Loucy (cell line): ENCODE data around the gene NDUFS1.
"Not testable (repeated sequence)": the region's sequence is repeated elsewhere in the genome, so short reads cannot be mapped to it uniquely, and the experiment has no call there.

ENCODE experiments used
- H2AFZ ChIP-seq: fragments of 200-600 bp; sonication (generic); 2 replicates; pipeline ENCODE4 v1.6.0; 2016; ENCODE audit warnings: antibody characterized with exemption, mild to moderate bottlenecking, low read length, moderate library complexity
- H3F3A ChIP-seq: fragments of 200-600 bp; 2 replicates; pipeline ENCODE4 v1.6.0; 2016; ENCODE audit warnings: antibody characterized with exemption, low read depth, mild to moderate bottlenecking
- H3K27me3 ChIP-seq: fragments of 200-600 bp; sonication (generic); 2 replicates; pipeline ENCODE4 v1.6.1; 2014; ENCODE audit warnings: low read length, mild to moderate bottlenecking; ENCODE audit not compliant: insufficient read depth, poor library complexity, severe bottlenecking
- H3K36me3 ChIP-seq: fragments of 200-600 bp; sonication (generic); 2 replicates; pipeline ENCODE4 v1.6.1; 2016; ENCODE audit warnings: low read length; ENCODE audit not compliant: insufficient read depth
- H3K4me1 ChIP-seq: fragments of 200-600 bp; sonication (generic); 2 replicates; pipeline ENCODE4 v1.5.1; 2014; ENCODE audit warnings: low read length, mild to moderate bottlenecking; ENCODE audit not compliant: insufficient read depth, poor library complexity, severe bottlenecking
- H3K4me2 ChIP-seq: fragments of 200-600 bp; sonication (generic); 2 replicates; pipeline ENCODE4 v1.6.0; 2014; ENCODE audit warnings: antibody characterized with exemption, low read length, low read depth, mild to moderate bottlenecking; ENCODE audit not compliant: poor library complexity, severe bottlenecking
- H3K4me3 ChIP-seq: fragments of 200-600 bp; sonication (generic); 2 replicates; pipeline ENCODE4 v1.5.1; 2014; ENCODE audit warnings: low read length, mild to moderate bottlenecking, mixed read lengths; ENCODE audit not compliant: poor library complexity, severe bottlenecking
- H3K79me2 ChIP-seq: fragments of 200-600 bp; sonication (generic); 2 replicates; pipeline ENCODE4 v1.6.1; 2014; ENCODE audit warnings: low read length; ENCODE audit not compliant: insufficient read depth
- H3K9ac ChIP-seq: fragments of 200-600 bp; sonication (generic); 2 replicates; pipeline ENCODE4 v1.6.0; 2014; ENCODE audit warnings: mild to moderate bottlenecking, low read depth, low read length, moderate library complexity; ENCODE audit not compliant: poor library complexity, severe bottlenecking
- H3K9me2 ChIP-seq: fragments of 200-600 bp; sonication (generic); replicated peaks from 2 replicates; pipeline ENCODE4 v1.6.1; 2016; ENCODE audit warnings: low read depth, low read length, mixed read lengths
- H3K9me3 ChIP-seq: fragments of 200-600 bp; sonication (generic); 2 replicates; pipeline ENCODE4 v1.6.1; 2014; ENCODE audit warnings: mild to moderate bottlenecking, antibody characterized with exemption, low read length, low read depth; ENCODE audit not compliant: insufficient read depth
- H4K20me1 ChIP-seq: fragments of 200-600 bp; sonication (generic); 2 replicates; pipeline ENCODE4 v1.6.0; 2014; ENCODE audit warnings: antibody characterized with exemption, low read length, mild to moderate bottlenecking; ENCODE audit not compliant: insufficient read depth, poor library complexity, severe bottlenecking
- CTCF ChIP-seq: fragments of 200-600 bp; sonication (generic); conservative IDR thresholded peaks from 2 replicates; pipeline ENCODE4 v1.5.1; 2014; ENCODE audit warnings: mild to moderate bottlenecking, antibody characterized with exemption, low read length
- EZH2phosphoT487 ChIP-seq: fragments of 200-600 bp; IDR thresholded peaks from 2 replicates; pipeline ENCODE4 v1.6.1; 2018; ENCODE audit warnings: antibody characterized with exemption, mild to moderate bottlenecking, moderate library complexity, borderline replicate concordance

Gene NDUFS1

GRCh38 chr2:206105038-206105437 lies 54.2 kb downstream of the NDUFS1 start:
- peaks cover 6% of the 10 kb centered on the region for H3K4me1 ChIP-seq
- TF ChIP-seq CTCF = no peak
- TF ChIP-seq EZH2phosphoT487 = no peak
- no peaks in the 10 kb centered on the region for H3K36me3 ChIP-seq

GRCh38 chr2:206098872-206099271 lies 60.4 kb downstream of the NDUFS1 start:
- not testable (repeated sequence) for H3K27me3 ChIP-seq, H3K36me3 ChIP-seq, H2AFZ ChIP-seq, H3K9ac ChIP-seq, H3K4me3 ChIP-seq, H3K79me2 ChIP-seq, H3K9me2 ChIP-seq, H3K9me3 ChIP-seq, H4K20me1 ChIP-seq, H3K4me2 ChIP-seq
- Histone ChIP-seq H3F3A (peaks cover 13% of the 10 kb centered on the region), H3K4me1 (peaks cover 46% of the 10 kb centered on the region)

More at GRCh38 chr2:206105038-206105437, 54.2 kb downstream of the NDUFS1 start:
- no peak overlapping the region for H3K4me2 ChIP-seq
- H3F3A ChIP-seq = no peaks in the 10 kb centered on the region
- no peak overlapping the region for H3K4me3 ChIP-seq
- no peaks in the 10 kb centered on the region for H3K27me3 ChIP-seq
- H3K79me2 ChIP-seq = no peaks in the 10 kb centered on the region
- H3K9me3 ChIP-seq = no peaks in the 10 kb centered on the region
- no peak overlapping the region for H3K9ac ChIP-seq
- H4K20me1 ChIP-seq = no peaks in the 10 kb centered on the region
- H3K9me2 ChIP-seq = no peaks in the 10 kb centered on the region
- no peak overlapping the region for H2AFZ ChIP-seq

- Histone ChIP-seq H3K36me3 (no peaks in the 10 kb centered on the region), H3F3A (peaks cover 13% of the 10 kb centered on the region), H3K9me2 (no peaks in the 10 kb centered on the region), H3K27me3 (no peaks in the 10 kb centered on the region), H3K4me2 (no peak overlapping the region), H2AFZ (no peak overlapping the region), H3K9ac (no peak overlapping the region), H3K4me3 (no peak overlapping the region), H3K4me1 (peaks cover 50% of the 10 kb centered on the region), H3K9me3 (no peaks in the 10 kb centered on the region), H4K20me1 (no peaks in the 10 kb centered on the region), H3K79me2 (0 out of 2 replicates have a peak, but pooled peaks cover 3% of the 10 kb centered on the region)
- no peak for TF ChIP-seq CTCF
- no peak for TF ChIP-seq EZH2phosphoT487
Measured at GRCh38 chr2:206098471-206098870, 60.8 kb downstream of the NDUFS1 start.

GRCh38 chr2:206096876-206097275 lies 62.4 kb downstream of the NDUFS1 start:
- peak overlapping the region; percentile 67 for H3K4me2 ChIP-seq

More at GRCh38 chr2:206096876-206097275, 62.4 kb downstream of the NDUFS1 start:
- Histone ChIP-seq H3F3A (peaks cover 13% of the 10 kb centered on the region), H3K27me3 (no peaks in the 10 kb centered on the region), H3K36me3 (no peaks in the 10 kb centered on the region), H3K9me2 (no peaks in the 10 kb centered on the region), H3K9ac (peak overlapping the region; percentile 77), H3K4me3 (peak overlapping the region; percentile 56), H3K4me1 (peaks cover 66% of the 10 kb centered on the region), H3K79me2 (peaks cover 10% of the 10 kb centered on the region), H3K9me3 (no peaks in the 10 kb centered on the region), H2AFZ (no peak overlapping the region), H4K20me1 (no peaks in the 10 kb centered on the region)
- TF ChIP-seq CTCF (no peak), EZH2phosphoT487 (no peak)
